HG02870 (cell line): ENCODE measurements around the gene KIAA0825.
"Not testable (repeated sequence)": the region's sequence is repeated elsewhere in the genome, so short reads cannot be mapped to it uniquely, and the experiment has no call there.

ENCODE experiments used
- ATAC-seq: cut with Tn5 transposase; IDR thresholded peaks from one replicate; pipeline ENCODE4 v1.9.1; 2021; ENCODE audit warnings: mild to moderate bottlenecking, moderate library complexity; ENCODE audit not compliant: unreplicated experiment

KIAA0825 gene

DNA sequence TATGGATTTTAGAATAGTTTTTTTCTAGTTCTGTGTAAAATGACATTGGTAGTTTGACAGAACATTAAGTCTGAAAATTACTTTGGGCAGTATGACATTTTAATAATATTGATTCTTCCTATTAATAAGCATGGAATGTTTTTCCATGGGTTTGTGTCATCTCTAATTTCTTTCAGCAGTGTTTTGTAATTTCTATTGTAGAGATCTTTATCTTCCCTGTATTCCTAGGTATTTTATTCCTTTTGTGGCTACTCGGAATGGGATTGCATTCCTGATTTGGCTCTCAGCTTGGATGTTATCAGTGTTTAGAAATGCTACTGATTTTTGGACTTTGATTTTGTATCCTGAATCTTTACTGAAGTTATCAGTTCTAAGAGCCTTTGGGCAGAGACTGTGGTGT lies 420.4 kb downstream of the KIAA0825 start:
- ATAC-seq, result no peak

DNA sequence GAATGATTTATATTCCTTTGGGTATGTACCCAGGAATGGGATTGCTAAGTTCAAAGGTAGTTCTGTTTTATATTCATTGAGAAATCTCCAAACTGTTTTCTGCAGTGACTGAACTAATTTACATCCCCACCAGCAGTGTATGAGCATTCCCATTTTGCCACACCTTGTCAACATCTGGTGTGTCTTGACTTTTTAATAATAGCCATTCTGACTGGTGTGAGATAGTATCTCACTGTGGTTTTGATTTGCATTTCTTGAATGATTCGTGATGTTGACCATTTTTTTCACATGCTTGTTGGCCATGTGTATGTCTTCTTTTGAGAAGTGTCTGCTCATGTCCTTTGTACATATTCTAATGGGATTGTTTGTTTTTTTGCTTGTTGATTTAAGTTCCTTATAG lies 421.5 kb downstream of the KIAA0825 start:
- ATAC-seq, result no peak

DNA sequence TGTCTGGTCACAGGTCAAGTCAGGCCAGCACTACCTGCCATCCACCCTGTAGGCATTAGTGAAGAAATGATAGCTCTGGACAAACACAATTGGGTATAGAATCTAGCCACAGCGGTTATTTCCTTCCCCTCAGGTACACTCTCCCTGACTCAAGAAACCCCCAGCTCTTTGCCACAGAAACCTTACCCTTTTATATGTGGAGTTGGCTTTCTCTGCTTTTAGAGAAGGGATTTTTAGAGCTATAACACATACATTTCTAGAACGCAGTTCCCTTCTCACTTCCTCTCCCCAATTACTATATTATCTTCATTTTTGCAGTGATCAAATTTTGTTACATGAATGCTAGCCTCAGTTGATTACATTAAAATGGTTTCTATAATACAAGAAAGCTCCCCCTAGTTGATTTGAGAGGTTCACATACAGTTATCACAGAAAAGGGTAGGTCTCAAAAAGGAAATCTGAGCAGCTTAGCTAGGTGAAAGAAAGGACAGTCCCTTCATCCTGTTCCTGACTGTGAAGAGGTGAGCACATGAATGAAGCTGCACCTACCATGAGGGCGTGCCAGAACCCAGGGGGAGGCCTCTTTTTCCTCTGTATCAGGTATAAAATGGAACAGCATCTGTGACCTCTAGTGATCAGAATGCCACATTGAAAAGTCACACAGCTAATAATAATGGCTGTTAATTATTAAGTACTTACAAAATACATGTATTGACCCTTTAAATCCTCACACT lies 425.6 kb downstream of the KIAA0825 start:
- peak; percentile 60 for ATAC-seq

DNA sequence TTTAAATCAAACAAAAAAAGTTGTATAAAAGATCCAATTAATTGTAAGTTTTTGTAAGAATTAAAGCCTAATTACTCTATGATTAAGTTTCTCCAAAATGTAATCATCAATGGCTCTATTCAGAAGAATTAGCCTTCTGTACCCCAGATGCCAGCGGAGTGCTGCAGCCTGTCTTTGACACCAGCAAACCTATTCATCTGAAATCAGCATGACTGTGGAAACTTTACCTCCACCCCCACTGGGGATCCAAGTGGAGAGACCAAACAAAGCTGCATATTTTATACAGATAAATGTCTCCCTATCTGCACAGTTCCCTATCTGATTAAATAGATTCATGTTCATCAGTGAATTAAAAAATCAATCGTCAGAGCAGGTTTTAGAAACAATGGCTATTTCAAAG lies 426.8 kb downstream of the KIAA0825 start:
- no peak for ATAC-seq

DNA sequence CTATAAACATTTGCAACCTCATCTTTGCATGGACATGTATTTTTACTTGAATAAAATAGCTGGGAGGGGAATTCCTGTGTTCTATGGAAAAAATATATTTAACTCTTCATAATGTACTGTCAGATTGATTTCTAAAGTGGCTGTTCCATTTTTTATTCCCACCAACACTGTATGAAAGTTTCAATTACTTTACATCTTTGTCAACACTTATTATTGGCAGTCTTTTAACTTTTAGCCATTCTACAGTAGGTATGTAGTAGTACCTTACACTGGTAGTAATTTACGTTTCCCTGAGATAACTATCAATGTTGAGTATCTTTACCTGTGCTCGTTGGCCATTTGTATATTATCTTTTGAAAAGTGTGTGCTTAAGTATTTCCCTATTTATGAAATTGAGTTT lies 429.7 kb downstream of the KIAA0825 start:
- ATAC-seq, result no peak

DNA sequence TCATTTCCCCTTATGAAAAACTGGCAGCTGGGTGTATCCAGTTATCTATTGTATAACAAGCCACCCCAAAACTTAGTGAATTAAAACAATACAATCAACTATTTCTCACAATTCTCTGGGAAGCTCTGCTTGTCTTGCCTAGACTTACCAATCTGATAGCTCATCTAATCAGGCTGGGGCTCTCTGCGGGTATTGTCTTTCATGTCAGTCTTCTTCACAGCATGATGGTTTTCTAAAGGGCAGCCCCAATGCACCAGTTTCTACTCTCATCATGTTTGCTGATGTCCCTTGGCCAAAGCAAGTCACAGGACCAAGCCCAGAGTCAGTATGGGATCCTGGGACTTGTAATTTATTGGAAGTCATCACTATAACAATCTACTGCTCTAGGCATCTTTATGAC lies 433.5 kb downstream of the KIAA0825 start:
- ATAC-seq, result no peak

DNA sequence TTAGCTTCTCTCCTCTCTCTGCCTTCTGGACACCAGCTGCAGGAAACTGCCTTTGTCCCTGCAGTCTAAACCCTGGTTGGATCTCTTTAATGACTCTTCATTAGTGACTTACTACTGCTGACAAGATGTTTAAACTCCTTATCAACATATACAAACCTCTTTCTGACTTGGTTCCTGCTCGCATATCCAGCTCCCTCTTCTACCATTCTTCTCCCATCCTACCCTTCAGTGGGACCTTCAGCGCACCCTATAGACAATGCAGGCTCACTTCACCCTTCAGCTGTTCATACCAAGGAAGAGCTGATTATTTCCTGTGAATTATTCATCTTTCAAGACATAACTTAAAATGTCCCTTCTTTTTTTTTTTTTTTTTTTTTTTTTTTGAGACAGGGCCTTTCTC lies 436.5 kb downstream of the KIAA0825 start:
- ATAC-seq, result peak; percentile 65

DNA sequence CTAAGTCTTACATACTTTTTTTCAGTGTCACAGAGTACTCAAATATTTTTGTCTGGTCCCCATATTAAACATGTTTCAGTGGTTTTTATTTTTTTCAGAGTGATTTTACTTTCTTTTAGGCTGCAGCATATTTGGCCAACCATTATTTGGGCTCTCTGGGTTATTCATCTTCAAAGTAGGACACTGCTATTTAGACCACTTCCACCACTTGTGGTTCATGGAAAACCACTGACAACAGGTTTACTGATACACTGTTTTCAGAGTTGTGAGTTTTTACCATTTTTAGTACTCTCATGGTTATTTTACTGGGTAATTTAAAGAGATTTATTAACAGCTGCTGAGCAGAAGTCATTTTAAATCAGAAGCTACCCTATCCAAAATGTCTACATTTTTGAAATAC lies 437.6 kb downstream of the KIAA0825 start:
- no peak for ATAC-seq

DNA sequence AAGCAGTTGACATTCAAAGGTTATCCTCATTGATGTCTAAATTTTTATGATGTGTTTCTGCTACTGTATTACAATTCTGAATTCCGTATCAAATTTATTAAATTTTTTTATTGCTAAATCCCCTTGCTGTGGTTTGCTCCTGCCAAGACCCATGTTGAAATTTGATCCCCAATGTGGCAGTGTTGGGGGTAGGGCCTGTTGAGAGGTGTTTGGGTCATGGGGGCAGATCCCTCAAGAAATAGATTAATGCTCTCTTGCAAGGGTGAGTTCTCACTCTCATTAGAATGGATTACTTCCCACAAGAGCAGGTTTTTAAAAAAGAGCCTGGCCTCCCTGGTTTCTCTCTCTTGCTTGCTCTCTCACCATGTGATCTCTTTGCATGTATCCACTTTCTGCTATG lies 442.5 kb downstream of the KIAA0825 start:
- ATAC-seq, result no peak

DNA sequence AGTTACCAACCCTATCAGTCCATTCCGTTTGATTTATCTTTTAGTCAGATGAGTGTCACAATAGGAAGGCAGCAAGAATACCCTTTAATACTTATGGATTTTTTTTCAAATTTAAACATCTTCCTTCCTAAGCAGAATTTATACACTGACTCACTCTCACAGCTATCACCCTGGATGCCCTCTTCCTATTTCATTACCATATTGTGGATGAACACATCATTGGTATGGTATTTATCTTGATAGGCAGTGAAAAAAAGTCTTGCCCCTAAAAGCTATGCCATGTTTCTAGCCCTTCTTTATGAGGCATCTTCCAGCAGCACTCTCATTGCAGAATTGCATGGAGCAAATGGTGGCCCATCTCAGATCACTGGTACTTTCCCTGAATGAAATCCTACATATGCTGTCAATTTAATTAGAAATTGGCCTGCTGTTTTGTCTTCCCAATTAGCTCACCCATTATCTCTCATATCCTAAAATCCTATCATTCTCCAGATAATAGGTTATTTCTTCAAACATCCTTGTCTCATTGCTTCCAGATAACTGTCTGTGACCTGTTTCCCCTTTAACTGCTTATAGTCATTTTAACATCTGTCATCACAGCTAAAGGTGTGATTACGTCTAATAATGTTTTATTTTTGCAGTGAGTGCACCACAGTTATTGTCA lies 443.5 kb downstream of the KIAA0825 start:
- ATAC-seq, result no peak

DNA sequence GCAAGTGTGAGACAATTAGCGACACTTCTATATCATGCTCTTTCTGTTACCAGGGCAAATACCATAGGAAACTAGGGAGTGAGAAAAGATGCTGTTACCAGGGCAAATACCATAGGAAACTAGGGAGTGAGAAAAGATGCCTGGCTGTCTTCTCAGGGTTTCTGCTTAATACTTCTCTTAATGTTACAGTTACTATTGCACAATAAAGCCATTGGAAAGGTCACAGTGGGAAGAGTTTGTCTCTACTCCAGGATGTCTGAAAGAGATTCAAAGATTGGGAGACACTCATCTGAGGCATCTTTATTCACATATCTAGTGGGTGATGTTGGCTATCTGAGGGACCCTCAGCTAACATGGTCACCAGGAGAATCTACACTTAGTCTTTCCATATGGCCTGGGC lies 445.3 kb downstream of the KIAA0825 start:
- ATAC-seq, result no peak

DNA sequence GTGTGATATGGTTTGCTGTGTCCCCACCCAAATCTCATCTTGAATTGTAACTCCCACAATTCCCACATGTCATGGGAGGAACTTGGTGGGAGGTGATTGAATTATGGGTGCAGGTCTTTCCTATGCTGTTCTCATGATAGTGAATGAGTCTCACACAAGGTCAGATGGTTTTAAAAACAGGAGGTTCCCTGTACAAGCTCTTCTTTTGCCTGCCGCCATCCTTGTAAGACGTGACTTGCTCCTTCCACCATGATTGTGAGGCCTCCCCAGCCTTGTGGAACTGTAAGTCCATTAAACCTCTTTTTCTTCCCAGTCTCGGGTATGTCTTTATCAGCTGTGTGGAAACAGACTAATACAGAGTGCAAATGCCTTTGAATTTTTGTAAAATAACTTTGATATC lies 447.3 kb downstream of the KIAA0825 start:
- ATAC-seq, result not testable (repeated sequence)

DNA sequence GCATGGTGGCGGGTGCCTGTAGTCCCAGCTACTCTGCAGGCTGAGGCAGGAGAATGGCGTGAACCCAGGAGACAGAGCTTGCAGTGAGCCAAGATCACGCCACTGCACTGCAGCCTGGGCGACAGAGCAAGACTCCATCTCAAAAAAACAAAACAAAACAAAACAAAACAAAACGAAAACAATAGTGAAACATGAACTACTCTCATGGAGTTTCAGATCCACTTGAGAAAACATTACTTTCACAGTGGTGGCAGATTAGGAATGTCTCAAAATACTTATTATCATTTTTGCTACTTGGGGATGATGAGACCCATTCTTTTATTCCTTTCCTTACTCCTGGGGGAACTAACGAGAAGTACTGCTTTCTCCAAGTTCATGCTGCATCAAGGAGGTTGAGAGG lies 448.2 kb downstream of the KIAA0825 start:
- ATAC-seq, result peak; percentile 77

DNA sequence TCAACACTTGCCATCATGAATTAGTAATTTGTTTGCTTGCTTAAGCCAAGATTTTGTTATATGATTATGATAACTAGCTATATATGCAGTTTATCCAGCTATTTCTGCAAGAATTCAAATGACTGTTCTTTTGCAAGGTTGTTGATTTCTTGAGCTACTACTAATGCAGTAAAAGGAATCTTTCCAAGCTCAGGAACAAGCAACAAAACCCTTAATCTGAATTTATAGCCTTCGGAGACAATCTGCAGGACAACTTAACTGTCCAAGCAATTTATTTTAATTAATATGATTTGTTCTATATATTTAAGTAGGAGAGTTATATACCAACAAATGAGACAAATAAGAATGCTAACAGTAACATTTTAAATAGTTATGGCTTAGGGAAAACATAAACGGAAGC lies 450.3 kb downstream of the KIAA0825 start:
- no peak for ATAC-seq

DNA sequence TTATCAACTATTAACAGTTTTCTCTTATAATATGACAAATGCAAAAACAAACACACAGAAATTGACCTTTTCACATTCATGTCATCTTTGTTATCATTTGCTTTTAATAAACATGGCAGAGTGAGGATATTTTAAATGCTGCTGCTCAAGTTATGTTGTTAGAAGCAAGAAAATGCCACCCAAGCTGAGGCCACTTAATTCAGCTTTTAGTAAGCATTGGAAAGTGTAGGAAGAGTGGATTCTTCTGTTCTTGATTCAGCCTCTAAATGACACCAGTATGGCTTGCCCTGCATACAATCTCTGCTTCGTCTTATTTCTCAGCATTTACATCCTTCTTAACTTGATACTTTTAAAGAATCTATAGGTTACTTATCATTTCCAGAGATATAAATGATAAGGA lies 456.6 kb downstream of the KIAA0825 start:
- no peak for ATAC-seq

DNA sequence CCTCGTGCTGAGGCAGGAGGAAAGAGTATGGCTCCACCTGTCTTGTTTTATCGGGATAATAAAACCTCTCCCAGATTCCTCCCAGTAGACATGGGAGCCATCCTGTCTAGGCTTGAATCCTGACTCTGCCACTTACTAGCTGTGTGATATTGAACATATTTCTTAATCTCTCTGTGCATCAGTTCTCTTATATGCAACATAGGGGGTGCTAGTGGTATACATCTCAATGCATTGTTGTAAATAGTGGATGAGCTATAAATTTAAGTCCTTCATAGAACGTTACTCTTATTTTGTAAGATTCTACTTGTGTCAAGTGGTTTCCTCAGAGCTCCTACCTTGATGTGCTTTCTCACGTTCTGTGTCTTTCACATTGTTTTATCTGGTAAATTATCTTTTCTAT lies 459.3 kb downstream of the KIAA0825 start:
- ATAC-seq, result no peak

DNA sequence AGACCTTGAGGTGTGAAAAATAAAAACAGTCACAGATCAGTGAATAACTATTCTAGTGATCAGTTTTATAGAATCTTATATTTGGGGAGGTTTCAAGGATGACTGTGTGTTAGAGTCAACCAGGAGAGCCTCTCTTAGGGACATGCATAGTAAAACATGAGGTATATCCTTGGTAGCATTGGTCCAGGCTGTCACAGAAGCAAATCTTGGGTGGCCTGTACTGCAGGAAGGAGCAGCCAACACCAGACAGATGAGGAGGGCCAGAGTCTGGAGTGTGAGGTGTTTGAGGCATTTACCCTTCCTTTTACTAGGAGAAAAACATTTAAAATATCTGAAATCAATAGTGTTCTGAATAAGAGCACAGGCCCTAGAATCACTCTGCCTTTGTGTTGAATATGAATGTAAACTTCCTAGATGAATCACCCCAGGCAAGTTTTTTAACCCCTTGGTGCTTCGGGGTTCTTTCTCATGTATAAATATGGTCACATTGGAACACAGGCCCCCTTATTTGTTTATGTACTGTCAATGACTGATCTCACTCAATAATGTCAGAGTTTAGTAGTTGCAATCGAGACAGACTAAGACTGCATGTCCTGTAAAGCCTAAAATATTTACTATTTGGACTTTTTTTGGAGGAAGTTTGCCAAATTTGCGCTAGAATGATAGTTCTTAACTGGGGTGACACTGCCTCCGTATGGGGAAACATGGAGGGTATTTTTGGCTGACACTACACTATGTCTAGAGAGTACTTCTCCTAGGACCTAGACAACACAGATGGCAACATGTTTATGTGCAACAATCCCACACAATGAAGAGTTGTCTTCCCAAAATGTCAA lies 460.5 kb downstream of the KIAA0825 start:
- no peak for ATAC-seq

DNA sequence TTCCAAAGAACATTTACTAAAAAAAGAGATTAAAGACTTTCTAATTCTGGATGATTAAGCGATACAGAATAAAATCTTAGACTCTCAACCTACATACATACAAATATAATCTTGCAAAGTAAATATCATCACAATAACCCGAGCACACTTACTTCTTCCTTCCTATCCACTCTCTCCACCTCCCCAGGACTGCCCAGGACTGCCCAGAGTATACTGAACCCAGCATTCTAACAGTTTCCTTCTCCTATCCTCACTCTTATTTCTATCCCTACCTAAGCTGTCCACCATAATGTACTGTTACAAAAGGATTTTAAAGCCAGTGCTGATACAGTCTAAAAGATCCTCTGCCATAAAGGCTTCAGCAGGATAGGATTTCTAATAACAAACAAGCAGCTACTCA lies 463.7 kb downstream of the KIAA0825 start:
- ATAC-seq, result no peak

DNA sequence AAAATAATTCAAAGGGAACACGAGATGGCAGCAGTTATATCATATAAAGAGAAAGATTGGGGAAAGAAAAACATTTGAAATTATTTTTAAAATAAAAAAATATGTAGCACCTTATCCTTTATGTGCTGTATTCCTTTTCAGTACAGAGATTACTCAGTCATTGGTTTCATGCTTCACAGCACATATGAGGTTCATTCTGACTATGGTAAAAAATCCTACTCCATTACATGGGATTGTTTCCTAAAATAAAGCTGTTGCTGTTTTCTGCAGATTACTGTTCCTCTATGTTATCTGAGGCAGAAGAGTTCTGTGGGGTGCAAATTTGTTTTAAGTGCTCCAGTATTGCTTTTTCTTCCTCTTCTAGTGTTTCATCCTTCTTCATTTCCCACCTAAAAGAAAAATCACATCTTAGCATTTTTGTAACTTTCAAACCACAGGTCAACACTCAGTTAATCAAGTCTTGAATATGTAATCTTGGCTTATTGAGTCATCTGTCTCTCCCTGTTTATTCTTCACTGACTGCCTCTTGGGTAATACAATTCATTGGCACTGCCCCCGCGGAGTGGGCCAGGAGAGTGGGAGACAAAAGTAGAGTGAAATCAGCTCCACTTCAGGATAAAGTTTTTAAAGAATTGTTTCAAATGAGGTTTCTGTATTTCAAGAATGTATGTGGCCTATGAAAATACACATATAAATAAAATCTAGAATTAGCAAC lies 464.5 kb downstream of the KIAA0825 start:
- ATAC-seq, result peak; percentile 41

DNA sequence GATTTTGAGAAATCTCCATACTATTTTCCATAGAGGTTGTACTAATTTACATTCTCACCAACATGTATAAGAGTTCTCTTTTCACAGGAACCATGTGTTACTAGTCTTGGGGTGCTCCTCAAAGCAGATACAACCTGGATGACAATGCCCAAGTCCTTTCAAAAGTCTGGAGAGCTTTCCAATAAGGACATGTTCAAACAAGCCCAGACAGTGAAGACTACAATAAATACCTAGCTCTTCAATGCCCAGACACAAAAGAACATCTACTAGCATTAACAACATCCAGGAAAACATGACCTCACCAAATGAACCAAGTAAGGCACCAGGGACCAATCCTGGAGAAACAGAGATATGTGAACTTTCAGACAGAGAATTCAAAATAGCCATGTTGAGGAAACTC lies 474.8 kb downstream of the KIAA0825 start:
- not testable (repeated sequence) for ATAC-seq

DNA sequence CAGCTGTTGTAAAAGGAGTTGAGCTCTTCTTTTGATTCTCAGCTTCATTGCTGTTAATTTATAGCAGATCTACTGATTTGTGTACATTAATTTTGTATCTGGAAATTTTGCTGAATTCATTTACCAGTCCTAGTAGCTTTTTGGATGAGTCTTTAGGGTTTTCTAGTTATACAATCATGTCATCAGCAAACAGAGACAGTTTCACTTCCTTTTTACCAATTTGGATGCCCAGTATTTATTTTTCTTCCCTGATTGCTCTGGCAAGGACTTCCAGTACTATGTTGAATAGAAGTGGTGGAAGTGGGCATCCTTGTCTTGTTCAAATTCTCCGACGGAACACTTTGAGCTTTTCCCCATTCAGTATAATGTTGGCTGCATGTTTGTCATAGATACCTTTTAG lies 478.1 kb downstream of the KIAA0825 start:
- ATAC-seq, result no peak
